Activated CD8-positive, alpha-beta memory T cell treated with anti-CD3 and anti-CD28 coated beads, Interleukin-2, amount 50 U/mL, for 4 hours (primary cell): ENCODE measurements around the gene SLC35C1.
A peak's percentile ranks its signal among the peaks of the same experiment; 100 is the strongest.

Source experiments
- DNase-seq: peaks from one replicate; pipeline ENCODE4 v3.0.0-alpha.2; 2020

SLC35C1 gene

GRCh38 chr11:45804761-45805304 is at the start of gene SLC35C1:
Gene SLC35C1, plus strand, starts transcription at chr11:45805149. Its CDS starts 653 bp downstream, at chr11:45805802.
- DNase-seq = peak; percentile 97

- DNase-seq = no peak
Observed at GRCh38 chr11:45755281-45755859, 49.6 kb upstream of the SLC35C1 start.

GRCh38 chr11:45756384-45757010 is 48.5 kb upstream of the SLC35C1 start:
- DNase-seq = no peak

- DNase-seq = no peak
Observed at GRCh38 chr11:45757672-45758071, 47.3 kb upstream of the SLC35C1 start.

- DNase-seq = no peak
Observed at GRCh38 chr11:45761659-45762058, 43.3 kb upstream of the SLC35C1 start.

- DNase-seq = no peak
Observed at GRCh38 chr11:45765107-45765668, 39.8 kb upstream of the SLC35C1 start.

- DNase-seq = no peak
Observed at GRCh38 chr11:45765836-45766235, 39.1 kb upstream of the SLC35C1 start.

- DNase-seq = no peak
Observed at GRCh38 chr11:45766469-45766868, 38.5 kb upstream of the SLC35C1 start.

GRCh38 chr11:45768486-45768885 is 36.5 kb upstream of the SLC35C1 start:
- DNase-seq = no peak

GRCh38 chr11:45769960-45770359 is 35.0 kb upstream of the SLC35C1 start:
- no peak for DNase-seq

GRCh38 chr11:45771193-45771565 is 33.8 kb upstream of the SLC35C1 start:
- DNase-seq = peak; percentile 74

GRCh38 chr11:45771566-45772448 is 33.1 kb upstream of the SLC35C1 start:
- peak; percentile 86 for DNase-seq

GRCh38 chr11:45772449-45772774 is 32.5 kb upstream of the SLC35C1 start:
- no peak for DNase-seq

- DNase-seq = no peak
Observed at GRCh38 chr11:45772986-45773785, 31.8 kb upstream of the SLC35C1 start.

- no peak for DNase-seq
Observed at GRCh38 chr11:45773786-45774655, 30.9 kb upstream of the SLC35C1 start.

- no peak for DNase-seq
Observed at GRCh38 chr11:45774786-45775185, 30.2 kb upstream of the SLC35C1 start.

- DNase-seq = no peak
Observed at GRCh38 chr11:45777127-45777969, 27.6 kb upstream of the SLC35C1 start.

GRCh38 chr11:45778341-45778740 is 26.6 kb upstream of the SLC35C1 start:
- no peak for DNase-seq

- DNase-seq = no peak
Observed at GRCh38 chr11:45779602-45780001, 25.3 kb upstream of the SLC35C1 start.

- no peak for DNase-seq
Observed at GRCh38 chr11:45786272-45786671, 18.7 kb upstream of the SLC35C1 start.

- DNase-seq = no peak
Observed at GRCh38 chr11:45788887-45789286, 16.1 kb upstream of the SLC35C1 start.
